Activated CD4-positive, alpha-beta memory T cell treated with anti-CD3 and anti-CD28 coated beads, Interleukin-2, amount 10 ng/mL, durations not matched to agents 7 days and 5 days (primary cell): ENCODE results near the gene CFAP46. TPM values are rescaled to one million over a fixed set of nuclear protein-coding genes. Genes with fewer than 3 reads are reported as not detected.

ENCODE experiments used
- CTCF ChIA-PET: fragments of 350-600 bp; sonication (Branson Sonifier 250); formaldehyde crosslinking; loops from one replicate; lab custom pipeline; 2021; ENCODE audit warnings: antibody characterized with exemption, inconsistent platforms; lab: Charles Lee
- POLR2A ChIA-PET: fragments of 350-600 bp; sonication (Branson Sonifier 250); formaldehyde crosslinking; loops from one replicate; lab custom pipeline; 2021; ENCODE audit warnings: antibody characterized with exemption; lab: Charles Lee
- DNase-seq: peaks from one replicate; pipeline ENCODE4 v3.0.0-alpha.2; 2020
- H3K27ac Mint-ChIP-seq: one replicate; pipeline ENCODE4 v1.8.0; 2021; ENCODE audit warnings: mild to moderate bottlenecking, mixed read lengths
- H3K27me3 Mint-ChIP-seq: one replicate; pipeline ENCODE4 v1.8.0; 2021; ENCODE audit warnings: mixed read lengths
- H3K36me3 Mint-ChIP-seq: one replicate; pipeline ENCODE4 v1.8.0; 2021; ENCODE audit warnings: low read depth, mixed read lengths
- H3K4me1 Mint-ChIP-seq: one replicate; pipeline ENCODE4 v1.8.0; 2021; ENCODE audit warnings: mixed read lengths
- H3K4me3 Mint-ChIP-seq: one replicate; pipeline ENCODE4 v1.8.0; 2021; ENCODE audit warnings: mild to moderate bottlenecking, mixed read lengths
- H3K9me3 Mint-ChIP-seq: one replicate; pipeline ENCODE4 v1.8.0; 2021; ENCODE audit warnings: mixed read lengths
- total RNA-seq, 2 experiments: library from RNA; stranded (reverse); gene quantifications; one replicate each; pipeline ENCODE4 v1.2.3, GENCODE V29; 2021

The CFAP46 gene
- total RNA-seq, 2 experiments from 2014 or later = not detected

GRCh38 chr10:132984008-132984295 is 41.6 kb upstream of the CFAP46 start:
- DNase-seq = no peak
- CTCF ChIA-PET = no interaction called here

GRCh38 chr10:132983252-132984007 is 41.1 kb upstream of the CFAP46 start:
- Mint-ChIP-seq H3K27ac (no peak overlapping the region), H3K4me3 (no peak overlapping the region), H3K36me3 (no peaks in the 10 kb centered on the region), H3K27me3 (no peaks in the 10 kb centered on the region), H3K4me1 (no peaks in the 10 kb centered on the region), H3K9me3 (no peaks in the 10 kb centered on the region)
- ChIA-PET CTCF (no interaction called here), POLR2A (no interaction called here)
- DNase-seq = no peak

More at GRCh38 chr10:132984008-132984295, 41.6 kb upstream of the CFAP46 start:
- POLR2A ChIA-PET = no interaction called here
- H3K36me3 Mint-ChIP-seq = no peaks in the 10 kb centered on the region
- no peaks in the 10 kb centered on the region for H3K27me3 Mint-ChIP-seq
- no peak overlapping the region for H3K27ac Mint-ChIP-seq
- H3K4me1 Mint-ChIP-seq = no peaks in the 10 kb centered on the region
- H3K4me3 Mint-ChIP-seq = no peak overlapping the region
- no peaks in the 10 kb centered on the region for H3K9me3 Mint-ChIP-seq

GRCh38 chr10:132982301-132982989 is 40.1 kb upstream of the CFAP46 start:
- CTCF ChIA-PET = no interaction called here
- Mint-ChIP-seq H3K9me3 (no peaks in the 10 kb centered on the region), H3K4me3 (no peak overlapping the region), H3K27ac (no peak overlapping the region), H3K4me1 (no peaks in the 10 kb centered on the region), H3K27me3 (no peaks in the 10 kb centered on the region), H3K36me3 (no peaks in the 10 kb centered on the region)
- POLR2A ChIA-PET = no interaction called here
- no peak for DNase-seq

- Mint-ChIP-seq H3K4me3 (no peak overlapping the region), H3K4me1 (no peaks in the 10 kb centered on the region), H3K27ac (no peak overlapping the region), H3K9me3 (no peaks in the 10 kb centered on the region), H3K27me3 (no peaks in the 10 kb centered on the region), H3K36me3 (no peaks in the 10 kb centered on the region)
- POLR2A ChIA-PET = no interaction called here
- DNase-seq = no peak
- CTCF ChIA-PET = no interaction called here
Measured at GRCh38 chr10:132981746-132982145, 39.4 kb upstream of the CFAP46 start.

GRCh38 chr10:132981173-132981555 is 38.8 kb upstream of the CFAP46 start:
- DNase-seq = no peak
- ChIA-PET CTCF (no interaction called here), POLR2A (no interaction called here)

GRCh38 chr10:132980426-132981172 is 38.2 kb upstream of the CFAP46 start:
- no peaks in the 10 kb centered on the region for H3K9me3 Mint-ChIP-seq
- ChIA-PET CTCF (no interaction called here), POLR2A (no interaction called here)
- H3K36me3 Mint-ChIP-seq = no peaks in the 10 kb centered on the region
- no peak overlapping the region for H3K27ac Mint-ChIP-seq
- no peak overlapping the region for H3K4me3 Mint-ChIP-seq
- no peak for DNase-seq
- no peaks in the 10 kb centered on the region for H3K27me3 Mint-ChIP-seq
- H3K4me1 Mint-ChIP-seq = no peaks in the 10 kb centered on the region

More at GRCh38 chr10:132981173-132981555, 38.8 kb upstream of the CFAP46 start:
- H3K27me3 Mint-ChIP-seq = no peaks in the 10 kb centered on the region
- no peaks in the 10 kb centered on the region for H3K9me3 Mint-ChIP-seq
- H3K36me3 Mint-ChIP-seq = no peaks in the 10 kb centered on the region
- H3K4me1 Mint-ChIP-seq = no peaks in the 10 kb centered on the region
- no peak overlapping the region for H3K27ac Mint-ChIP-seq
- no peak overlapping the region for H3K4me3 Mint-ChIP-seq

- no peaks in the 10 kb centered on the region for H3K36me3 Mint-ChIP-seq
Measured at GRCh38 chr10:132979491-132980425, 37.4 kb upstream of the CFAP46 start.

GRCh38 chr10:132978542-132978941 is 36.2 kb upstream of the CFAP46 start:
- ChIA-PET POLR2A (no interaction called here), CTCF (no interaction called here)
- Mint-ChIP-seq H3K27me3 (no peaks in the 10 kb centered on the region), H3K36me3 (no peaks in the 10 kb centered on the region), H3K9me3 (no peaks in the 10 kb centered on the region), H3K4me1 (no peaks in the 10 kb centered on the region), H3K4me3 (no peak overlapping the region), H3K27ac (no peak overlapping the region)
- no peak for DNase-seq

More at GRCh38 chr10:132979491-132980425, 37.4 kb upstream of the CFAP46 start:
- POLR2A ChIA-PET = no interaction called here
- no peak overlapping the region for H3K27ac Mint-ChIP-seq
- H3K9me3 Mint-ChIP-seq = no peaks in the 10 kb centered on the region
- no peaks in the 10 kb centered on the region for H3K4me1 Mint-ChIP-seq
- H3K27me3 Mint-ChIP-seq = no peaks in the 10 kb centered on the region
- H3K4me3 Mint-ChIP-seq = no peak overlapping the region
- no peak for DNase-seq
- CTCF ChIA-PET = no interaction called here

- no peak overlapping the region for H3K4me3 Mint-ChIP-seq
- DNase-seq = no peak
- ChIA-PET POLR2A (no interaction called here), CTCF (no interaction called here)
- no peaks in the 10 kb centered on the region for H3K27me3 Mint-ChIP-seq
- H3K4me1 Mint-ChIP-seq = no peaks in the 10 kb centered on the region
- no peaks in the 10 kb centered on the region for H3K36me3 Mint-ChIP-seq
- no peak overlapping the region for H3K27ac Mint-ChIP-seq
- H3K9me3 Mint-ChIP-seq = no peaks in the 10 kb centered on the region
Measured at GRCh38 chr10:132977807-132978206, 35.4 kb upstream of the CFAP46 start.

GRCh38 chr10:132977076-132977475 is 34.7 kb upstream of the CFAP46 start:
- no peak for DNase-seq
- no peaks in the 10 kb centered on the region for H3K9me3 Mint-ChIP-seq
- ChIA-PET POLR2A (no interaction called here), CTCF (no interaction called here)
- H3K4me3 Mint-ChIP-seq = no peak overlapping the region
- no peaks in the 10 kb centered on the region for H3K36me3 Mint-ChIP-seq
- H3K27ac Mint-ChIP-seq = no peak overlapping the region
- H3K4me1 Mint-ChIP-seq = no peaks in the 10 kb centered on the region
- no peaks in the 10 kb centered on the region for H3K27me3 Mint-ChIP-seq

GRCh38 chr10:132975831-132976682 is 33.7 kb upstream of the CFAP46 start:
- peaks cover 4% of the 10 kb centered on the region for H3K27me3 Mint-ChIP-seq
- no peaks in the 10 kb centered on the region for H3K36me3 Mint-ChIP-seq
- ChIA-PET POLR2A (no interaction called here), CTCF (no interaction called here)
- no peak for DNase-seq
- H3K9me3 Mint-ChIP-seq = no peaks in the 10 kb centered on the region
- H3K4me3 Mint-ChIP-seq = no peak overlapping the region
- no peak overlapping the region for H3K27ac Mint-ChIP-seq
- H3K4me1 Mint-ChIP-seq = no peaks in the 10 kb centered on the region
